Calu3 (cell line): ENCODE data around the gene EHBP1. TPM values are rescaled to one million over a fixed set of nuclear protein-coding genes. Genes with fewer than 3 reads are reported as not detected.
"Not testable (repeated sequence)": the region's sequence is repeated elsewhere in the genome, so short reads cannot be mapped to it uniquely, and the experiment has no call there.

ENCODE experiments used
- BruUV-seq: library from RNA; stranded (reverse); fragments of 400-500 nt; replicated peaks from 2 replicates; lab custom pipeline; 2021; lab: Mats Ljungman, UMichigan
- CTCF ChIA-PET: fragments of 300-600 bp; sonication (Branson Sonifier 250); formaldehyde crosslinking; loops from one replicate; lab custom pipeline; 2022; ENCODE audit warnings: antibody characterized with exemption; lab: Charles Lee
- DNase-seq: peaks from one replicate; pipeline ENCODE4 v3.0.0; 2022
- H3K27ac Mint-ChIP-seq: one replicate; pipeline ENCODE4 v1.8.0; 2022; ENCODE audit warnings: mixed read lengths; ENCODE audit not compliant: unreplicated experiment
- H3K27me3 Mint-ChIP-seq: one replicate; pipeline ENCODE4 v1.8.0; 2022; ENCODE audit warnings: mixed read lengths; ENCODE audit not compliant: unreplicated experiment
- H3K36me3 Mint-ChIP-seq: one replicate; pipeline ENCODE4 v1.8.0; 2022; ENCODE audit warnings: mild to moderate bottlenecking, moderate library complexity, mixed read lengths; ENCODE audit not compliant: insufficient read depth, unreplicated experiment
- H3K4me1 Mint-ChIP-seq: one replicate; pipeline ENCODE4 v1.8.0; 2022; ENCODE audit warnings: mild to moderate bottlenecking, low read depth, mixed read lengths; ENCODE audit not compliant: unreplicated experiment
- H3K4me3 Mint-ChIP-seq: one replicate; pipeline ENCODE4 v1.8.0; 2022; ENCODE audit warnings: mild to moderate bottlenecking, low read depth, moderate library complexity, mixed read lengths; ENCODE audit not compliant: unreplicated experiment
- H3K9me3 Mint-ChIP-seq: one replicate; pipeline ENCODE4 v1.8.0; 2022; ENCODE audit warnings: low read depth, mixed read lengths; ENCODE audit not compliant: unreplicated experiment
- CTCF ChIP-seq: fragments of 200-600 bp; IDR thresholded peaks from one replicate; pipeline ENCODE4 v1.8.0; 2022; ENCODE audit warnings: antibody characterized with exemption; ENCODE audit not compliant: unreplicated experiment
- intact Hi-C: fragments of 100-400 bp; cut with micrococcal nuclease; formaldehyde crosslinking; loops from one replicate; pipeline ENCODE4 v1.10.0; 2022; ENCODE audit not compliant: unreplicated experiment
- total RNA-seq: library from RNA; stranded (reverse); gene quantifications from 2 replicates; pipeline ENCODE4 v1.2.3, GENCODE V29; 2022

Gene EHBP1
- total RNA-seq, 1 experiment from 2014 or later: 82.9 TPM

GRCh38 chr2:62745891-62746481 lies 40.5 kb downstream of the EHBP1 start:
- no TSS peak for BruUV-seq
- intact Hi-C loops: no loop called here
- no peak for TF ChIP-seq CTCF
- Mint-ChIP-seq H3K4me3 (no peak overlapping the region), H3K27me3 (no peaks in the 10 kb centered on the region), H3K36me3 (peaks cover 8% of the 10 kb centered on the region), H3K27ac (no peak overlapping the region), H3K4me1 (peaks cover 20% of the 10 kb centered on the region), H3K9me3 (peaks cover 2% of the 10 kb centered on the region)
- CTCF ChIA-PET: no interaction called here
- no peak for DNase-seq

- TF ChIP-seq CTCF: no peak
- no peak overlapping the region for H3K27ac Mint-ChIP-seq
- intact Hi-C loops: no loop called here
- no peak for DNase-seq
- CTCF ChIA-PET: no interaction called here
- BruUV-seq: no TSS peak
- no peaks in the 10 kb centered on the region for H3K27me3 Mint-ChIP-seq
- peaks cover 23% of the 10 kb centered on the region for H3K4me1 Mint-ChIP-seq
- H3K9me3 Mint-ChIP-seq: peaks cover 6% of the 10 kb centered on the region
- no peak overlapping the region for H3K4me3 Mint-ChIP-seq
- peaks cover 9% of the 10 kb centered on the region for H3K36me3 Mint-ChIP-seq
Observed at GRCh38 chr2:62747169-62747568, 41.7 kb downstream of the EHBP1 start.

- no peak for DNase-seq
- BruUV-seq: no TSS peak
- H3K36me3 Mint-ChIP-seq: peaks cover 9% of the 10 kb centered on the region
- peaks cover 27% of the 10 kb centered on the region for H3K4me1 Mint-ChIP-seq
- TF ChIP-seq CTCF: no peak
- peaks cover 8% of the 10 kb centered on the region for H3K9me3 Mint-ChIP-seq
- H3K4me3 Mint-ChIP-seq: no peak overlapping the region
- H3K27me3 Mint-ChIP-seq: no peaks in the 10 kb centered on the region
- intact Hi-C loops: no loop called here
- H3K27ac Mint-ChIP-seq: no peak overlapping the region
- CTCF ChIA-PET: no interaction called here
Observed at GRCh38 chr2:62747876-62748275, 42.4 kb downstream of the EHBP1 start.

GRCh38 chr2:62749111-62749510 lies 43.6 kb downstream of the EHBP1 start:
- H3K36me3 Mint-ChIP-seq, H3K4me3 Mint-ChIP-seq, BruUV-seq, intact Hi-C loops, CTCF ChIA-PET, DNase-seq, H3K27me3 Mint-ChIP-seq, H3K27ac Mint-ChIP-seq: not testable (repeated sequence)
- H3K4me1 Mint-ChIP-seq: peaks cover 15% of the 10 kb centered on the region
- peaks cover 13% of the 10 kb centered on the region for H3K9me3 Mint-ChIP-seq

- H3K36me3 Mint-ChIP-seq: no peaks in the 10 kb centered on the region
- intact Hi-C loops: no loop called here
- no peak for TF ChIP-seq CTCF
- no peak overlapping the region for H3K4me3 Mint-ChIP-seq
- no peak for DNase-seq
- H3K27ac Mint-ChIP-seq: no peak overlapping the region
- H3K9me3 Mint-ChIP-seq: peaks cover 9% of the 10 kb centered on the region
- no peaks in the 10 kb centered on the region for H3K27me3 Mint-ChIP-seq
- CTCF ChIA-PET: interaction anchor here (0.6 to 0.7 kb wide), 3 partner anchors 8 to 77 kb away, joined by 3 to 5 read pairs (median 3); no protein-coding TSS in a partner anchor
- no TSS peak for BruUV-seq
- peaks cover 22% of the 10 kb centered on the region for H3K4me1 Mint-ChIP-seq
Observed at GRCh38 chr2:62757029-62757428, 51.5 kb downstream of the EHBP1 start.
